Midbrain (tissue), 1 donor: ENCODE data around the gene FBXL17.

ENCODE experiments used
- DNase-seq: peaks from one replicate; lab custom pipeline; 2025; lab: John Stamatoyannopoulos, UW

Gene FBXL17

DNA sequence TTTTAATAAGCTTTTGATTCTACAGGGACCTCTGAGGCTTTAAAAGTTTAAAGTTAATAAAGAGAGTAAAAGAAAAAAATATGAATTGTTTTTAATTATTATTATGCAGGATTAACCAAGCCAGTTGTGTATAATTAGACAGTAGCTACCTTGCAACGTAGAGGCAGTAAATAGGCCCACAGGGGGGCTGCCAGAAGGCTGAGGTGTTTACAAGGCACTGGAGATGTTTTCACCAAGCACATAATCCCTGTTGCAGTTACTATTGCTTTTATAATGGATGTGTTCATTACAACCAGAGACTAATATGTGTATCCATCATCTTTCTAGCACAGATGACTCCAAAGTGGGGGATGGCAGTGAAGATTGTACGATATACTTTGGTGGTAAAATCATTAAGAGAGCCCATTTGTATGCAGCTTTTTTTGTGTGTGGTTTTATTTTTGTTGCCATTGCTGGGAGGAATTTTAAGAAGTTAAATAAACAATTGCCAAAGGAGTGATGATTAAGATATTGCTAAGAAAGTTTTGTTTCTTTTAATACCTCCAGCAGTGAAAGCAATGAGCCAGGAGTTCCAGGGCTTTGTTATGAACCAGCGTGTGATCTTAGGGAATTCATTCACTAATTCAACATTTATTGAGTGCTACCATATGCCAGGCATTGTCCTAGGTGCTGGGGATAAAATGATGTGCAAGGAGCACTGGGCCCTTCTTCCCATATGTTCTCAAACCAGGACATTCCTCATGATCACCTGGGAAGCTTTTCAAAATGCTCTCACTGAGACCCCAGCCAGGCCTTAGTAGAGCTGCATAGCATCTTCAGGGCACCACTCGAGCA is 572.5 kb downstream of the FBXL17 start:
- DNase-seq, result no peak
